GM21367 (cell line): ENCODE data around the gene LOC101059915.

Source experiments
- ATAC-seq: cut with Tn5 transposase; IDR thresholded peaks from one replicate; pipeline ENCODE4 v1.9.1; 2021; ENCODE audit not compliant: unreplicated experiment

Gene LOC101059915

GRCh38 chrX:71667328-71668247 is at the start of gene LOC101059915:
Gene LOC101059915, plus strand, starts transcription at chrX:71667546.
- no peak for ATAC-seq

GRCh38 chrX:71617742-71618141 is 49.6 kb upstream of the LOC101059915 start:
- no peak for ATAC-seq

- peak; percentile 47 for ATAC-seq
Observed at GRCh38 chrX:71618303-71618721, 49.0 kb upstream of the LOC101059915 start, which contains the start of gene CXCR3. Gene CXCR3, minus strand, starts transcription at chrX:71618511. Its CDS starts 62 bp downstream, at chrX:71618449.

GRCh38 chrX:71618787-71619186 is 48.6 kb upstream of the LOC101059915 start:
- no peak for ATAC-seq

GRCh38 chrX:71619193-71619592 is 48.2 kb upstream of the LOC101059915 start:
- no peak for ATAC-seq

GRCh38 chrX:71619986-71620385 is 47.4 kb upstream of the LOC101059915 start:
- no peak for ATAC-seq

- ATAC-seq: no peak
Observed at GRCh38 chrX:71621603-71622002, 45.7 kb upstream of the LOC101059915 start.

GRCh38 chrX:71622032-71622575 is 45.2 kb upstream of the LOC101059915 start:
- ATAC-seq: no peak

- peak; percentile 46 for ATAC-seq
Observed at GRCh38 chrX:71622576-71623450, 44.5 kb upstream of the LOC101059915 start.

- ATAC-seq: no peak
Observed at GRCh38 chrX:71623714-71624113, 43.6 kb upstream of the LOC101059915 start.

GRCh38 chrX:71625471-71625870 is 41.9 kb upstream of the LOC101059915 start:
- ATAC-seq: no peak

GRCh38 chrX:71626576-71626975 is 40.8 kb upstream of the LOC101059915 start:
- ATAC-seq: no peak

GRCh38 chrX:71627588-71628404 is 39.5 kb upstream of the LOC101059915 start:
- ATAC-seq: no peak

- peak; percentile 62 for ATAC-seq
Observed at GRCh38 chrX:71629467-71629866, 37.9 kb upstream of the LOC101059915 start.

- ATAC-seq: no peak
Observed at GRCh38 chrX:71632923-71633657, 34.3 kb upstream of the LOC101059915 start.

- ATAC-seq: no peak
Observed at GRCh38 chrX:71634366-71634765, 33.0 kb upstream of the LOC101059915 start.

- ATAC-seq: no peak
Observed at GRCh38 chrX:71636438-71637252, 30.7 kb upstream of the LOC101059915 start.

GRCh38 chrX:71637253-71637618 is 30.1 kb upstream of the LOC101059915 start:
- ATAC-seq: no peak

GRCh38 chrX:71637848-71638247 is 29.5 kb upstream of the LOC101059915 start:
- no peak for ATAC-seq
